ENCODE data around the gene MYBPHL. TPM values are rescaled to one million over a fixed set of nuclear protein-coding genes. Genes with fewer than 3 reads are reported as not detected.

Gene MYBPHL
- total and polyA plus RNA-seq, 2 of the 13 experiments (the other 11 are each of a cell fraction or from before 2014, with no cell fraction given) = 3.7 to 3.8 TPM

GRCh38 chr1:109306832-109307273 lies at the start of gene MYBPHL (continued):
- TF ChIP-seq USF2 (IDR thresholded peaks at IDR 0.05; ENCODE audit: low read depth, low read length) (no peak), USF2 (CRISPR knock-in tag; IDR thresholded peaks at IDR 0.05; ENCODE audit: borderline replicate concordance) (no peak), ZNF282 (IDR thresholded peaks at IDR 0.05; ENCODE audit: partially characterized antibody) (no peak), HES4 (CRISPR knock-in tag; IDR thresholded peaks at IDR 0.05; ENCODE audit: borderline replicate concordance) (no peak; the same call in 1 of the 2 replicates), ZNF451 (CRISPR knock-in tag; IDR thresholded peaks at IDR 0.05) (no peak), ZNF251 (CRISPR knock-in tag; IDR thresholded peaks at IDR 0.05) (no peak), BRF2 (CRISPR knock-in tag; IDR thresholded peaks at IDR 0.05) (no peak), ELF3 (CRISPR knock-in tag; IDR thresholded peaks at IDR 0.05) (no peak), ZNF770 (CRISPR knock-in tag; IDR thresholded peaks at IDR 0.05) (peak; percentile 94), ZNF121 (CRISPR knock-in tag; IDR thresholded peaks at IDR 0.05) (no peak), HNRNPLL (IDR thresholded peaks at IDR 0.05; ENCODE audit: low read depth, low read length, poor library complexity, severe bottlenecking) (peak; percentile 14), NBN (conservative IDR thresholded peaks at IDR 0.05) (no peak), THAP9 (CRISPR knock-in tag; IDR thresholded peaks at IDR 0.05; ENCODE audit: borderline replicate concordance) (no peak), ZNF841 (CRISPR knock-in tag; IDR thresholded peaks at IDR 0.05; ENCODE audit: borderline replicate concordance) (no peak), JARID2 (CRISPR knock-in tag; IDR thresholded peaks at IDR 0.05; ENCODE audit: insufficient replicate concordance) (no peak), SP4 (CRISPR knock-in tag; IDR thresholded peaks at IDR 0.05) (no peak), SP140L (CRISPR knock-in tag; IDR thresholded peaks at IDR 0.05; ENCODE audit: borderline replicate concordance) (no peak), ZBTB4 (CRISPR knock-in tag; IDR thresholded peaks at IDR 0.05; ENCODE audit: borderline replicate concordance) (no peak), ZNF260 (CRISPR knock-in tag; IDR thresholded peaks at IDR 0.05; ENCODE audit: borderline replicate concordance, low read depth) (no peak)
